ENCODE results near the gene SIRT1.
"Not testable (repeated sequence)": the region's sequence is repeated elsewhere in the genome, so short reads cannot be mapped to it uniquely, and the experiment has no call there.

Gene SIRT1

GRCh38 chr10:67864607-67865371, 19.7 kb upstream of the SIRT1 start:
- H3K9me3 ChIP-seq (ENCODE audit: severe bottlenecking): no peaks in the 10 kb centered on the region

DNA sequence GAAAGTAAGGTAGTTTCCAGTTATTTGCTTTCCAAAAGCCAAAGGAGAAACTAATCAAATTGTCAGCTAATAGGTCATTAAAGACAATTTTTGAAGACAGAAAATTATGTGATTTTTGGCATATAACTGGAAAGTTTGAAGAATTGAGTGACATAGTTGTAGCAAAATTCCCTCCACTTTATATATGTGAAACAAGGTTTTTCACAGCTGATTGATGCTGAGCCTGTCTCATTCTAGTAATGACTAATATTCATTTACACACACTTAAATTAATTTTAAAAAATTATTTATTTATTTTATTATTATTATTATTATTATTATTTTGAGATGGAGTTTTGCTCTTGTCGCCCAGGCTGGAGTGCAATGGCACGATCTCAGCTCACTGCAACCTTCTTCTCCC, 16.3 kb upstream of the SIRT1 start:
- no peak for ATAC-seq (ENCODE audit: low read depth)
- Histone ChIP-seq H3K27ac (ENCODE audit: poor library complexity, severe bottlenecking) (no peak overlapping the region), H3K4me3 (ENCODE audit: severe bottlenecking) (no peak overlapping the region), H3K27me3 (ENCODE audit: insufficient read depth, poor library complexity, severe bottlenecking) (no peaks in the 10 kb centered on the region), H3K36me3 (ENCODE audit: low read depth) (no peaks in the 10 kb centered on the region), H3K9me3 (ENCODE audit: severe bottlenecking) (no peaks in the 10 kb centered on the region), H3K4me1 (ENCODE audit: insufficient read depth, poor library complexity, severe bottlenecking) (no peaks in the 10 kb centered on the region)
- DNase-seq (ENCODE audit: low spot score): no peak
- TF ChIP-seq, protein P1, sequence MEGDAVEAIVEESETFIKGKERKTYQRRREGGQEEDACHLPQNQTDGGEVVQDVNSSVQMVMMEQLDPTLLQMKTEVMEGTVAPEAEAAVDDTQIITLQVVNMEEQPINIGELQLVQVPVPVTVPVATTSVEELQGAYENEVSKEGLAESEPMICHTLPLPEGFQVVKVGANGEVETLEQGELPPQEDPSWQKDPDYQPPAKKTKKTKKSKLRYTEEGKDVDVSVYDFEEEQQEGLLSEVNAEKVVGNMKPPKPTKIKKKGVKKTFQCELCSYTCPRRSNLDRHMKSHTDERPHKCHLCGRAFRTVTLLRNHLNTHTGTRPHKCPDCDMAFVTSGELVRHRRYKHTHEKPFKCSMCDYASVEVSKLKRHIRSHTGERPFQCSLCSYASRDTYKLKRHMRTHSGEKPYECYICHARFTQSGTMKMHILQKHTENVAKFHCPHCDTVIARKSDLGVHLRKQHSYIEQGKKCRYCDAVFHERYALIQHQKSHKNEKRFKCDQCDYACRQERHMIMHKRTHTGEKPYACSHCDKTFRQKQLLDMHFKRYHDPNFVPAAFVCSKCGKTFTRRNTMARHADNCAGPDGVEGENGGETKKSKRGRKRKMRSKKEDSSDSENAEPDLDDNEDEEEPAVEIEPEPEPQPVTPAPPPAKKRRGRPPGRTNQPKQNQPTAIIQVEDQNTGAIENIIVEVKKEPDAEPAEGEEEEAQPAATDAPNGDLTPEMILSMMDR (IDR thresholded peaks at IDR 0.05; ENCODE audit: poor library complexity, severe bottlenecking): no peak

More at GRCh38 chr10:67864607-67865371, 19.7 kb upstream of the SIRT1 start:
- H3K27me3 ChIP-seq (ENCODE audit: insufficient read depth, poor library complexity, severe bottlenecking): no peaks in the 10 kb centered on the region
- ATAC-seq (ENCODE audit: low read depth) (no peak), DNase-seq (ENCODE audit: low spot score) (no peak)
- no peaks in the 10 kb centered on the region for H3K36me3 ChIP-seq (ENCODE audit: low read depth)
- no peaks in the 10 kb centered on the region for H3K4me1 ChIP-seq (ENCODE audit: insufficient read depth, poor library complexity, severe bottlenecking)
- no peak overlapping the region for H3K27ac ChIP-seq (ENCODE audit: poor library complexity, severe bottlenecking)
- no peak overlapping the region for H3K4me3 ChIP-seq (ENCODE audit: severe bottlenecking)
- TF ChIP-seq, protein P1 (IDR thresholded peaks at IDR 0.05; ENCODE audit: poor library complexity, severe bottlenecking): no peak

GRCh38 chr10:67869996-67870395, 14.5 kb upstream of the SIRT1 start:
- Histone ChIP-seq H3K27ac (ENCODE audit: poor library complexity, severe bottlenecking) (no peak overlapping the region), H3K27me3 (ENCODE audit: insufficient read depth, poor library complexity, severe bottlenecking) (no peaks in the 10 kb centered on the region), H3K4me1 (ENCODE audit: insufficient read depth, poor library complexity, severe bottlenecking) (no peaks in the 10 kb centered on the region), H3K4me3 (ENCODE audit: severe bottlenecking) (no peak overlapping the region), H3K9me3 (ENCODE audit: severe bottlenecking) (no peaks in the 10 kb centered on the region), H3K36me3 (ENCODE audit: low read depth) (no peaks in the 10 kb centered on the region)
- DNase-seq (ENCODE audit: low spot score) (no peak), ATAC-seq (ENCODE audit: low read depth) (no peak)
- TF ChIP-seq, protein P1 (IDR thresholded peaks at IDR 0.05; ENCODE audit: poor library complexity, severe bottlenecking): no peak

DNA sequence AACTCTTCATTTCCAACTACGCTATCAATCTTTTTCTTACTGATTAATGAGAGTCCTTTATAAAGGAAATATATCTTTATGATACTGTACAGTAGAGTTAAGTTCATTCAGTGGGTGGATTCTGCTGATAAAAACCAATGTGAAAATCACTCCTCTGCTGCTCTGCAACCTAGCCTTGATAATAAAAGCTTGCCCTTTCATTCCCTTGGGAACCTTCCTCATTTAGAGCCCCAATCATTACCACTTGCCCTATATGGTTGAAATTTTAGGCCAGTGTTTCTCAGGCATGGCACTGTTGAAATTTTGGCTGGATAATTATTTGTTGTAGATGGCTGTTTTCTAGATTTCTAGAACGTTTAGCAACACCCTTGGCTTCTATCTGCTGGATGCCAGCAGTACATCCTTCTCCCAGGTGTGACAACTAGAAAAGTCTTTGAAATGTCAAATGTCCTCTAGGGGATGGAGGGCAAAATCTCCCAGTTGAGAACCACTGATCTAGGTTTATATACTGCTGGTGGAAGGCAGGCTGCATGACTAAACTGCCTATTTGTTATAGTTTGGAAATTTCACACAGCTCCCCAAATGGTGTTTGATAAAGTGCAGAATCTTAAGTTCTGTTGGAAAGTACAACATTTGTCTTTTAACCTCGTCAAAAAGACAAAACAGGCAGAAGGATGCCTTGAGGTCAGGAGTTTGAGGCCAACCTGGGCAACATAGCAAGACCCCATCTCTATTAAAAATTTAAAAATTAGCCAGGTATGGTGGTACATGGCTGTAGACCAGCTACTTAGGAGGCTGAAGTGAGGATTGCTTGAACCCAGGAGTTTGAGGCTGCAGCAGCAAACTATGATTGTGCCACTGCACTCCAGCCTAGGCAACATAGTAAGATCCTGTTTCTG, 8.9 kb upstream of the SIRT1 start:
- no peak for DNase-seq (ENCODE audit: low spot score)
- Histone ChIP-seq H3K27me3 (ENCODE audit: insufficient read depth, poor library complexity, severe bottlenecking) (no peaks in the 10 kb centered on the region), H3K4me1 (ENCODE audit: insufficient read depth, poor library complexity, severe bottlenecking) (no peaks in the 10 kb centered on the region), H3K9me3 (ENCODE audit: severe bottlenecking) (no peaks in the 10 kb centered on the region), H3K27ac (ENCODE audit: poor library complexity, severe bottlenecking) (no peak overlapping the region), H3K36me3 (ENCODE audit: low read depth) (no peaks in the 10 kb centered on the region), H3K4me3 (ENCODE audit: severe bottlenecking) (no peak overlapping the region)
- TF ChIP-seq, protein P1 (IDR thresholded peaks at IDR 0.05; ENCODE audit: poor library complexity, severe bottlenecking): no peak
- no peak for ATAC-seq (ENCODE audit: low read depth)

DNA sequence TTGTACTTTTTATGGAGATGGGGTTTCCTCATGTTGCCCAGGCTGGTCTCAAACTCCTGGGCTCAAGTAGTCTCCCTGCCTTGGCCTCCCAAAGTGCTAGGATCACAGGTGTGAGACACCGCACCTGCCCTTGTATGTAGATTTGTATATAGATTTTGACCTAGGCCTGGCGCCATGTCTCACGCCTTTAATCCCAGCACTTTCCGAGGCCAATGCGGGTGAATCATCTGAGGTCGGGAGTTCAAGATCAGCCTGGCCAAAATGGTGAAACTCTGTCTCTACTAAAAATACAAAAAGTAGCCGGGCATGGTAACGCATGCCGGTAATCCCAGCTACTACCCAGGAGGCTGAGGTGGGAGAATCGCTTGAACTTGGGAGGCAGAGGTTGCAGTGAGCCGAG, 7.0 kb upstream of the SIRT1 start:
- not testable (repeated sequence) for H3K4me3 ChIP-seq (ENCODE audit: severe bottlenecking); H3K4me1 ChIP-seq (ENCODE audit: insufficient read depth, poor library complexity, severe bottlenecking); H3K27ac ChIP-seq (ENCODE audit: poor library complexity, severe bottlenecking); H3K27me3 ChIP-seq (ENCODE audit: insufficient read depth, poor library complexity, severe bottlenecking); H3K36me3 ChIP-seq (ENCODE audit: low read depth); H3K9me3 ChIP-seq (ENCODE audit: severe bottlenecking); ATAC-seq (ENCODE audit: low read depth); DNase-seq (ENCODE audit: low spot score)

Measured in RWPE2 (cell line).